ENCODE data around the gene FUCA1. TPM values are rescaled to one million over a fixed set of nuclear protein-coding genes. Genes with fewer than 3 reads are reported as not detected.

FUCA1 gene
- total RNA-seq, 1 experiment from 2014 or later, result 20.7 TPM

DNA sequence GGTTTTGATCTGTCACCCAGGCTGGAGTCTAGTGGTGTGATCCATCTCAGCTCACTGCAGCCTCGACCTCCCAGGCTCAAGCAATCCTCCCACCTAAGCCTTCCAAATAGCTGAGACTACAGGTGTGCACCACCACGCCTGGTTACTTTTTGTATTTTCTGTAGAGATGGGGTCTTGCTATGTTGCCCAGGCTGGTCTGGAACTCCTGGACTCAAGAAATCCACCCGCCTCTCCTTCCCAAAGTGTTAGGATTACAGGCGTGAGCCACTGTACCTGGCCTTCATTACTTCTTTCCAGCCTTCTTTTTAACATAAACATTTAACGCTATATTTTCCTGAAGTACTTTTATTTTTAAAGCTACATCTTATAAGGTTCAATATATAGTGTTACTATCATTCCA, 24.4 kb downstream of the FUCA1 start:
- ChIA-PET POLR2A (no interaction called here), RAD21 (ENCODE audit: low non-redundant PET in 1 of 2, low total read pairs in 2 of 2, uncharacterized antibody in 2 of 2, unreplicated experiment in 2 of 2) (no interaction called here), CTCF (no interaction called here)
- no peak overlapping the region for H3K9ac ChIP-seq (ENCODE audit: low read length)
- no peak overlapping the region for H3K4me3 ChIP-seq (replicated peaks in 1 of 2; ENCODE audit: low read depth in 1 of 2, low read length in 2 of 2)
- no peaks in the 10 kb centered on the region for H3K79me2 ChIP-seq (ENCODE audit: insufficient read depth, low read length)
- H3K9me3 ChIP-seq (ENCODE audit: control insufficient read depth in 1 of 2, insufficient read depth in 1 of 2, low read depth in 1 of 2, low read length in 2 of 2), result peaks cover 0 to 3% of the 10 kb centered on the region in 2 experiments; a peak in 1 of 4 replicates
- ATAC-seq (no peak), DNase-seq (ENCODE audit: low read depth, low spot score) (no peak)
- H4K20me1 ChIP-seq (ENCODE audit: insufficient read depth), result no peaks in the 10 kb centered on the region
- peaks cover 2 to 3% of the 10 kb centered on the region in 2 experiments; a peak in 3 of 4 replicates for H3K4me1 ChIP-seq (ENCODE audit: control insufficient read depth in 1 of 2, insufficient read depth in 2 of 2, low read length in 2 of 2)
- no peaks in the 10 kb centered on the region for H3K27me3 ChIP-seq (ENCODE audit: insufficient read depth, low read length)
- H3K27ac ChIP-seq (ENCODE audit: low read depth, low read length), result no peak overlapping the region
- no peak overlapping the region for H3K4me2 ChIP-seq (ENCODE audit: low read length)
- peaks cover 8 to 30% of the 10 kb centered on the region in 2 experiments; a peak in 3 of 4 replicates for H3K36me3 ChIP-seq (ENCODE audit: control insufficient read depth in 1 of 2, insufficient read depth in 2 of 2, low read length in 2 of 2)
- BruUV-seq (replicated peaks), result no TSS peak
- H3K9me2 ChIP-seq (ENCODE audit: insufficient read depth), result no peaks in the 10 kb centered on the region
- H2AFZ ChIP-seq (ENCODE audit: low read depth, low read length, poor library complexity, severe bottlenecking), result no peak overlapping the region
- intact Hi-C loops (cut with micrococcal nuclease), result no loop called here
- no peak for TF ChIP-seq YY1 (IDR thresholded peaks at IDR 0.05; ENCODE audit: extremely low read depth, insufficient replicate concordance, low read depth, low read length)
- no peak for TF ChIP-seq POLR2A (IDR thresholded peaks at IDR 0.05; ENCODE audit: borderline replicate concordance, extremely low read depth, insufficient read depth, insufficient read length)
- no peak for TF ChIP-seq EZH2 (IDR thresholded peaks at IDR 0.05)
- no peak for TF ChIP-seq EZH2phosphoT487 (IDR thresholded peaks at IDR 0.05; ENCODE audit: borderline replicate concordance)
- no peak for TF ChIP-seq ZFX (IDR thresholded peaks at IDR 0.05)
- TF ChIP-seq FOSL1 (IDR thresholded peaks at IDR 0.05; ENCODE audit: low read depth), result no peak
- TF ChIP-seq SIN3A (IDR thresholded peaks at IDR 0.05; ENCODE audit: low read depth), result no peak
- TF ChIP-seq, protein P1, sequence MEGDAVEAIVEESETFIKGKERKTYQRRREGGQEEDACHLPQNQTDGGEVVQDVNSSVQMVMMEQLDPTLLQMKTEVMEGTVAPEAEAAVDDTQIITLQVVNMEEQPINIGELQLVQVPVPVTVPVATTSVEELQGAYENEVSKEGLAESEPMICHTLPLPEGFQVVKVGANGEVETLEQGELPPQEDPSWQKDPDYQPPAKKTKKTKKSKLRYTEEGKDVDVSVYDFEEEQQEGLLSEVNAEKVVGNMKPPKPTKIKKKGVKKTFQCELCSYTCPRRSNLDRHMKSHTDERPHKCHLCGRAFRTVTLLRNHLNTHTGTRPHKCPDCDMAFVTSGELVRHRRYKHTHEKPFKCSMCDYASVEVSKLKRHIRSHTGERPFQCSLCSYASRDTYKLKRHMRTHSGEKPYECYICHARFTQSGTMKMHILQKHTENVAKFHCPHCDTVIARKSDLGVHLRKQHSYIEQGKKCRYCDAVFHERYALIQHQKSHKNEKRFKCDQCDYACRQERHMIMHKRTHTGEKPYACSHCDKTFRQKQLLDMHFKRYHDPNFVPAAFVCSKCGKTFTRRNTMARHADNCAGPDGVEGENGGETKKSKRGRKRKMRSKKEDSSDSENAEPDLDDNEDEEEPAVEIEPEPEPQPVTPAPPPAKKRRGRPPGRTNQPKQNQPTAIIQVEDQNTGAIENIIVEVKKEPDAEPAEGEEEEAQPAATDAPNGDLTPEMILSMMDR (IDR thresholded peaks at IDR 0.05 in 2 of 3, conservative IDR thresholded peaks at IDR 0.05 in 1 of 3; ENCODE audit: borderline replicate concordance in 1 of 3, insufficient read depth in 1 of 3, low read depth in 2 of 3, low read length in 2 of 3), result no peak
- TF ChIP-seq RAD21 (IDR thresholded peaks at IDR 0.05; ENCODE audit: low read depth), result no peak
- TF ChIP-seq, protein P2, sequence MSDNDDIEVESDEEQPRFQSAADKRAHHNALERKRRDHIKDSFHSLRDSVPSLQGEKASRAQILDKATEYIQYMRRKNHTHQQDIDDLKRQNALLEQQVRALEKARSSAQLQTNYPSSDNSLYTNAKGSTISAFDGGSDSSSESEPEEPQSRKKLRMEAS (IDR thresholded peaks at IDR 0.05), result no peak
- no peak for TF ChIP-seq SP1 (IDR thresholded peaks at IDR 0.05; ENCODE audit: low read depth)
- no peak for TF ChIP-seq CEBPB (IDR thresholded peaks at IDR 0.05; ENCODE audit: low read depth)
- TF ChIP-seq EGR1 (IDR thresholded peaks at IDR 0.05; ENCODE audit: low read depth), result no peak
- TF ChIP-seq, protein P3, sequence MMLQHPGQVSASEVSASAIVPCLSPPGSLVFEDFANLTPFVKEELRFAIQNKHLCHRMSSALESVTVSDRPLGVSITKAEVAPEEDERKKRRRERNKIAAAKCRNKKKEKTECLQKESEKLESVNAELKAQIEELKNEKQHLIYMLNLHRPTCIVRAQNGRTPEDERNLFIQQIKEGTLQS (IDR thresholded peaks at IDR 0.05), result no peak
- no peak for TF ChIP-seq CBX3 (IDR thresholded peaks at IDR 0.05; ENCODE audit: low read depth)
- TF ChIP-seq, protein P4, sequence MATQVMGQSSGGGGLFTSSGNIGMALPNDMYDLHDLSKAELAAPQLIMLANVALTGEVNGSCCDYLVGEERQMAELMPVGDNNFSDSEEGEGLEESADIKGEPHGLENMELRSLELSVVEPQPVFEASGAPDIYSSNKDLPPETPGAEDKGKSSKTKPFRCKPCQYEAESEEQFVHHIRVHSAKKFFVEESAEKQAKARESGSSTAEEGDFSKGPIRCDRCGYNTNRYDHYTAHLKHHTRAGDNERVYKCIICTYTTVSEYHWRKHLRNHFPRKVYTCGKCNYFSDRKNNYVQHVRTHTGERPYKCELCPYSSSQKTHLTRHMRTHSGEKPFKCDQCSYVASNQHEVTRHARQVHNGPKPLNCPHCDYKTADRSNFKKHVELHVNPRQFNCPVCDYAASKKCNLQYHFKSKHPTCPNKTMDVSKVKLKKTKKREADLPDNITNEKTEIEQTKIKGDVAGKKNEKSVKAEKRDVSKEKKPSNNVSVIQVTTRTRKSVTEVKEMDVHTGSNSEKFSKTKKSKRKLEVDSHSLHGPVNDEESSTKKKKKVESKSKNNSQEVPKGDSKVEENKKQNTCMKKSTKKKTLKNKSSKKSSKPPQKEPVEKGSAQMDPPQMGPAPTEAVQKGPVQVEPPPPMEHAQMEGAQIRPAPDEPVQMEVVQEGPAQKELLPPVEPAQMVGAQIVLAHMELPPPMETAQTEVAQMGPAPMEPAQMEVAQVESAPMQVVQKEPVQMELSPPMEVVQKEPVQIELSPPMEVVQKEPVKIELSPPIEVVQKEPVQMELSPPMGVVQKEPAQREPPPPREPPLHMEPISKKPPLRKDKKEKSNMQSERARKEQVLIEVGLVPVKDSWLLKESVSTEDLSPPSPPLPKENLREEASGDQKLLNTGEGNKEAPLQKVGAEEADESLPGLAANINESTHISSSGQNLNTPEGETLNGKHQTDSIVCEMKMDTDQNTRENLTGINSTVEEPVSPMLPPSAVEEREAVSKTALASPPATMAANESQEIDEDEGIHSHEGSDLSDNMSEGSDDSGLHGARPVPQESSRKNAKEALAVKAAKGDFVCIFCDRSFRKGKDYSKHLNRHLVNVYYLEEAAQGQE (IDR thresholded peaks at IDR 0.05; ENCODE audit: low read depth), result no peak
- TF ChIP-seq POLR2AphosphoS5 (IDR thresholded peaks at IDR 0.05; ENCODE audit: low read depth, low read length), result no peak
- TF ChIP-seq ELF1 (IDR thresholded peaks at IDR 0.05; ENCODE audit: borderline replicate concordance, low read depth), result no peak
- no peak for TF ChIP-seq SRF (IDR thresholded peaks at IDR 0.05; ENCODE audit: low read depth)

Data from HCT116 (cell line).